Fibroblast of skin of right biceps (primary cell): ENCODE data around the gene CBL.
"Not testable (repeated sequence)": the region's sequence is repeated elsewhere in the genome, so short reads cannot be mapped to it uniquely, and the experiment has no call there.

Source experiments
- DNase-seq: peaks from one replicate; pipeline ENCODE4 v3.0.0-alpha.2; 2013

Gene CBL

DNA sequence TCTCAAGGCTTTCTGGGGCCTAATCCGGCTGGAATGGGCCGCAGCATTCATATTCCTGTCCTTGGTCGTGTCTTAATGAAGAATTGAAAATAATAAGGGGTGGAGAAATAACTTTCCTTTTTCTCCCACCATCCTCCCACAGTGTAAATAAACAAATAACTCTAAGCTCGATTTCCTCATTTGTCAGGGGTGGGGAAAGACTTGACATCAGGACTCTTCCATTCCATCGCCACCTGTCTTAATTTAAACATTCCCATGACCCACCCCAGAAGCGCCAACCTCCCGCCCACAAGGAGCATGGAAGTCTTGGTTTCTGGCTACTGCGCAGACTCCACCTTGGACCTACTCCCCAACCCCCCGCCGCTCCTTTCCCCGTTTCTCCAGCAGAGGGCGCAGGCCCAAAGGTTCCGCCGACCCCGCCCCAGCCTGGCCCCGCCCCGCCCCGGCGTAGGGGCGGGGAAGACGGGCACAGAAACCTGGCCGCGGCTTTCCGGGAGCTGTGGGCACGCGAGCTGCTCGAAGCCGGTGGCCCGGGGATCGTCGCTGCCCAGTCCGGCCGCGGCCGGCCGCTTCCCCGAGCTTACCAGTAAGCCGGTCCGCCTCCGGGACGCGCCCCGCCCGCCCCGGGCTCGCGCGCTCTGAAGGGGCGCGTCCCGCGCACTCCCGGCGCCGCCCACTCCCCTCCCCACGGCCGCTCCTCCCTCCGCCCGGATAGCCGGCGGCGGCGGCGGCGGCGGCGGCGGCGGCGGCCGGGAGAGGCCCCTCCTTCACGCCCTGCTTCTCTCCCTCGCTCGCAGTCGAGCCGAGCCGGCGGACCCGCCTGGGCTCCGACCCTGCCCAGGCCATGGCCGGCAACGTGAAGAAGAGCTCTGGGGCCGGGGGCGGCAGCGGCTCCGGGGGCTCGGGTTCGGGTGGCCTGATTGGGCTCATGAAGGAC, at the start of gene CBL:
CBL (plus strand) TSS at position 766 of the 937 bp plus-strand sequence; CDS start at position 845, 79 bp downstream.
- DNase-seq: peak; percentile 87

- DNase-seq: no peak
Observed at GRCh38 chr11:119156496-119156895, 49.6 kb upstream of the CBL start.

DNA sequence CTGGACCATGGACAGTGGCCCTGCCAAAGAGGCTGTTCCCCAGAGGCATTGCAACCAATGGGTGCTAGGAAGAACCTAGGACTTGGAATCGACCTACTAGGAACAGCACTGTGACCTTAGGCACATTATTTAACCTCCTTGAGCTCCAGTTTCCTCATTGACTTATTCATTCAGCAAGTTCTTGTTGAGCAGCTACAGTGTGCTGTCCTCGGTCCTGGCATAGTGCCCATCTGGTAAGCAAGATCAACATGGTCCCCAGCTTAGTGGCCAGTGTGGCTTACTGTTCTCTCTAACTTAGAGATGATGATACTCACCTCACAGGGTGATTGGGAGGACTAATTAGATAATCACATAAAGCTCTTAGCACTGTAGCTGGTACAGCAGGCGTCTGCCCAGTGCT, 49.1 kb upstream of the CBL start:
- no peak for DNase-seq

- no peak for DNase-seq
Observed at GRCh38 chr11:119158467-119158866, 47.7 kb upstream of the CBL start.

GRCh38 chr11:119160151-119160550, 46.0 kb upstream of the CBL start:
- no peak for DNase-seq

DNA sequence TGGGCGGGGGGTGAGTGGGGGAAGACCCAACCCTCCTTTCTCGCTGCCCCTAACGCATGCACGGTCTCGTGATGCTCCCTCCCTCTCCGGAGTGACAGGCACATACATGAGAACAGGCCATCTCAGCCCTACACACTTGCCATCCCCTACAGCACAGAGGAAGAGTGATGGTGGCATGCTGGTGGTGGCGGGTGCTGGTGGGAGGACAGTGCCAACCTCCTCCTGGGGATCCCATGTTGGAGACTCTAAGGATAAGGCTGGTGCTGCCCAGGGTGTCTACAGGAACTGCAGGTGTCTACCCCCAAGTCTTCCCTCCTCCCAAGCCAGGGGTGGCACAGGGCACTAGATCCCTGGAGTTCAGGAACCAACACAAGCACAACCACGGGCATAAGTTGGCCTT, 44.3 kb upstream of the CBL start:
- DNase-seq: no peak

DNA sequence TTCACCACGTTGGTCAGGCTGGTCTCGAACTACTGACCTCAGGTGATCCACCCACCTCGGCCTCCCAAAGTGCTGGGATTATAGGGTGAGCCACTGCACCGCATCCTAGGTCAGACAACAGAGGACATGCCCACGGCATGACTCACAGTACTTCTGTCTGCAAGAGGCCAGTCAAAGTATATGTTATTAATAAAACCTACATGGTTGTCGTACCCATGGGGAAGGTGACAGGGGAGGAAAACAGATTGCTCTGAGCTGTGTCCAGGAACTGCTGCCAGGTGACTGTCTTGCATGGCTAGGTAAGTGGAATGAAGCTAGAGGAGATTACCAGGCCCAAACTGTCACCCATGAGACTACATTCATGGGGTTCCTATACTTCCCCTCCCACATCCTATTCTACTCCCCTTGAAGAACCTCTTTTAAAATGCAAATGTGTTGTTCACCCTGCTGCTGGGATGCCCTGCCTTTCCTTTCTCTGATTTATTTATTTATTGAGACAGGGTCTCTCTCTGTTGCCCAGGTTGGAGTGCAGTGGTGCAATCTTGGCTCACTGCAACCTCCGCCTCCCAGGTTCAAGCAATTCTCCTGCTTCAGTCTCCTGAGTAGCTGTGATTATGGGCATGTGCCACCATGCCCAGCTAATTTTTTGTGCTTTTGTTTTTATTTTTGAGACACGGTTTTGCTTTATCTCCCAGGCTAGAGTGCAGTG, 39.6 kb upstream of the CBL start:
- DNase-seq: peak; percentile 68

- DNase-seq: not testable (repeated sequence)
Observed at GRCh38 chr11:119167077-119167458, 39.1 kb upstream of the CBL start.

- no peak for DNase-seq
Observed at GRCh38 chr11:119167933-119168332, 38.2 kb upstream of the CBL start.

DNA sequence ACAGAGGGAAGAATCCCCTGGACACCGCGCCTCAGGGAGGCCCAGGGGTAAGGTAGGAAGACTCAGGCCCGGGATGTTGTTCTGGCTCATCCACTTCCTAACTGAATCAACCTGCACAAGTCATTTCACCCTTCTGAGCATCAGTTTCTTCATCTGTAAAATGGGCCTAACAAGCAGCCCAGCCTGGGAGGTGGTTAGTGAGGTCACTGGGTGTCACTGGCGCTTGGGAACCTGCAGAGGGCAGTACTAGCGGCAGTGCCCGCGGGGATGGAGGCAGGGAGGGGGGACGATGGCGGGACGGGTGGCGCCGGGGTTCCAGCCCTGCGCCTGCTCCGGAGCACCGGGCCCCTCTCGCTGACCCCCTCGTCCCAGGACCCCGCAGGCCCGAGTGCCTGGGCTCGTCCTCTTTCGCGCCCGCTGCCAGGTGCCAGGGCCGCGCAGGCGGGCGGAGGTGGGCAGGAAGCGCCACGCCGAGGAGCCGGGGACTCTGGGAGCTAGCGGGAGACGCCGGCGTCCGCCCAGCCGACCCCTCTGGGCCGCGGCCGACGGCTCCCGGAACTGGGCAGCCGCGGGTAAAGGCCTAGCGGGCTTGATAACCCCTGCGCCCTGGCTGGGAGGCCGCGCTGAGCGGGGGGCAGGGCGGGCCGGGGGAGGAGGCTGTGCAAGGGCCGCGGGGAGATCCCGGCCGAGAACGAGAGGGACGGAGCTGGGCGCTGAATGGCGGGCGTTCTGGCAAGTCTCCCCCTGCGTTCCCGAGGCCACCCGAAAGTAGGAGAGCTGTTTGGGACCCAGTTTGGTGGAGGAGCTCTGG, 37.5 kb upstream of the CBL start, which contains the start of gene NLRX1:
NLRX1 (plus strand) TSS at position 255 of the 811 bp plus-strand sequence. CDS start 2,679 bp downstream, outside the sequence.
- peak; percentile 85 for DNase-seq

- peak; percentile 51 for DNase-seq
Observed at GRCh38 chr11:119169282-119169719, 36.8 kb upstream of the CBL start.

DNA sequence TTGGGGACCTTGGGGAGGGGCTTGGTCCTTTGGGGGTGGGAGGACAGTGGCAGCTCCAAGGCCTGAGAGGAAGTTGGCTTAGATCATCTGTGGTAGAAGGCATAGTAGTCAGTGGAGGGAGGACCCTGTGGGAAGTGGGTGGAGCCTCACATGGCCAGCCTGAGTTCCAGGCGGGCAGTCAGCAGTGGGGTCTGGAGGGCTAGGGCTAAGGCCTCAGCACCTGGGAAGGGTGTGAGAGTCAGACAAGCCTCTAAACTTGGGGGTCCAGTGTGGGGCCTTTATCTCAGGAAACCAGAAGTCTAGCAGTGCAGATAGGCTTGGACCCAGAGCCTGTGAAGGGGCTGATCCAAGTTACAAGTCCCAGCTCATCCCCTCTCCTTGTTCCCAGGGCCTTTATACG, 33.6 kb upstream of the CBL start:
- DNase-seq: no peak

DNA sequence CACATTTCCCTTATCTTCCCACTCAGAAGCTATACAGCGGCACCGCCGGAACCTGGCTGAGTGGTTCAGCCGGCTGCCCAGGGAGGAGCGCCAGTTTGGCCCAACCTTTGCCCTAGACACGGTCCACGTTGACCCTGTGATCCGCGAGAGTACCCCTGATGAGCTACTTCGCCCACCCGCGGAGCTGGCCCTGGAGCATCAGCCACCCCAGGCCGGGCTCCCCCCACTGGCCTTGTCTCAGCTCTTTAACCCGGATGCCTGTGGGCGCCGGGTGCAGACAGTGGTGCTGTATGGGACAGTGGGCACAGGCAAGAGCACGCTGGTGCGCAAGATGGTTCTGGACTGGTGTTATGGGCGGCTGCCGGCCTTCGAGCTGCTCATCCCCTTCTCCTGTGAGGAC, 32.7 kb upstream of the CBL start:
- no peak for DNase-seq

GRCh38 chr11:119175493-119176077, 30.6 kb upstream of the CBL start:
- DNase-seq: peak; percentile 48

DNA sequence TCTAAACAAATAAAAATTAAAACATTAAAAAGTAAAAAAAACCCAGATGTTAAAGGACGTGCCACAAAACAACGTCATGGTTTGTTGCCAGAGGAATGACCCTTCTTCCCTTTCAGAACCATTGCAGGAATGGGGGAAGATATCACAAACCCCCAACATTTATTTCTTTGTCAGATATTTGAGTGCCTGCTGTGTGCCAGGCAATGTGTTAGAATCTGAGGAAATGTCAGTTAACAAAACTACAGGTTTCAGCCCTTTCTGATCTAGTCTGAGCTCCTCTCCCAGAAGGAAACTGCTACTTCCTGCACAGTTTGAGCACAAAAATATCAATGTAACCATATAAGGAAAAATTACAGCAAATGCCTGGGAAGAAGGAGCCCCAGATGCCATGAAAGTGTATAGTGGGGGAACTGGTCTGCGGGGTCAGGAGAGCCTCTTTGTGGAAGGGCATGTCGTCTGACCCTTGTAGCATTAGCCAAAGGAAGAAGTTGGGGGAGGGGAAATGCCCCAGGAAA, 27.9 kb upstream of the CBL start:
- peak; percentile 16 for DNase-seq

- no peak for DNase-seq
Observed at GRCh38 chr11:119179342-119179741, 26.8 kb upstream of the CBL start.

- DNase-seq: no peak
Observed at GRCh38 chr11:119179983-119180382, 26.2 kb upstream of the CBL start.

DNA sequence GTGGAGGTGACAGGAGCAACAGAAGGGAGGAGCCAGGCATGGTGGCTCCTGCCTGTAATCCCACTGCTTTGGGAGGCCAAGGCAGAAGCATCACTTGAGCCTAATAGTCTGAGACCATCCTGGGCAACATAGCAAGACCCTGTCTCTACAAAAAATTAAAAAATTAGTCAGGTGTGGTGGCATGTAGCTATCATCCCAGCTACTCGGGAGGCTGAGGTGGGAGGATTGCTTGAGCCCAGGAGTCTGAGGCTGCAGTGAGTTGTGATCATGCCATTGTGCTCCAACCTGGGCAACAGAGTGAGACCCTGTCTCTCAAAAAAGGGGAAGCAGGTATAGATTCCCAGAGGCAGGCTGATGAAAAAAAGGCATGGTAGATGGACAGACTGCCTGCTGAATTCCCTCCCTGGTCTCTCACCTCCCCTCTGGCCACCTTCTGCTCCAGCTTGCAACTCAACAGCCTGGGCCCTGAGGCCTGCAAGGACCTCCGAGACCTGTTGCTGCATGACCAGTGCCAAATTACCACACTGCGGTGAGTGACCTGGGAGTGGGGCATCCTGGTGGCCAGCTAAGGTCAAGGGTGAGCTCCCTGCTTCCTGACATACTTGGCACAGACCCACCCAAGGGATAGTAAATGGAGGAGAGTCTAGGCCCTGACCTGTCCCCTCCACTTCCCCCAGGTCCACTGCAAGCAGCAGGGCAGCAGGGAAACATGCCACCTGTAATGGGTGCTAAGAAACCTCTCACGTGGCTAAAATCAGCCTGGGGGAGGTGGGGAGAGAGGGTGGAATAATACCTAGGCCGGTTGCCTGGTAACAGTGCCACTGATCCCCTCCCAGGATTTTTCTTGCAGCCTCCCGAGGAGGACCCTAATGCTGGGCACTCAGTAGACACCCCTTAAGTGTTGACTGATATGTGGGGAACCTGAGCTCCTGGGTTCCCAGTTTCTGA, 25.1 kb upstream of the CBL start:
- DNase-seq: no peak

DNA sequence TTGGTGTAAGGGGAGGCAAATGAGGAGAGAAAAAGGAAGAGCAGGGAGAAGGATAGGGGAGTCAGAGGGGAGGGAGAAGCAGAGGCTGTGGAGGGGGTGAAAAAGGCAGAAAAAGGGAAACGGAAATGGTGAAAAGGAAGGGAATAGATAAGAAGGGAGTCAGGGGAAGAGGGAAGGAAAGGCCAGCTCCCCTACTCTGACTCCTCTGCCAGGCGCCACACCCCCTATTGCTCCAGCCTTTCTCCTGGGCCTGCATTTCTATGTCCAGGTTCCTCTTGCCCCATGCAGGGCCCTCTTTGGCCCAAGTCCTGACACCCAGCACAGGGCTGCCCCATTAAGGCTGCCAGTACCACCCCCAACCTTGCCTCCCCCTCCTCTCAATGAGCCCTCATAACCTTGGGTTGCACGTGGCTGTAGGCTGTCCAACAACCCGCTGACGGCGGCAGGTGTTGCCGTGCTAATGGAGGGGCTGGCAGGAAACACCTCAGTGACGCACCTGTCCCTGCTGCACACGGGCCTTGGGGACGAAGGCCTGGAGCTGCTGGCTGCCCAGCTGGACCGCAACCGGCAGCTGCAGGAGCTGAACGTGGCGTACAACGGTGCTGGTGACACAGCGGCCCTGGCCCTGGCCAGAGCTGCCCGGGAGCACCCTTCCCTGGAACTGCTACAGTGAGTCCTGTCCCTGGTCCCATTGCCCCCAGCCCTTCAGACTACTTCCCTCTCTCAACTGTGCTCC, 24.3 kb upstream of the CBL start:
- no peak for DNase-seq

DNA sequence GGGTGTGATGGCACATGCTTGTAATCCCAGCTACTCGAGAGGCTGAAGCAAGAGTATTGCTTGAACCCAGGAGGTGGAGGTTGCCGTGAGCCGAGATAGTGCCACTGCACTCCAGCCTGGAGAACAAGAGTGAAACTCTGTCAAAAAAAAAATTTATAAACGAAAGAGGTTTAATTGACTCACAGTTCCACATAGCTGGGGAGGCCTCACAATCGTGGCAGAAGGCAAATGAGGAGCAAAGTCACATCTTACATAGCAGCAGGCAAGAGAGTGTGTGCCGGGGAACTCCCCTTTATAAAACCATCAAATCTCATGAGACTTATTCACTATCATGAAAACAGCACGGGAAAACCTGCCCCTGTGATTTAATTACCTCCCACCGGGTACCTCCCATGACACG, 21.7 kb upstream of the CBL start:
- DNase-seq: not testable (repeated sequence)
